GM18909 (cell line): Measurements from ENCODE around the gene SORCS2.
"Not testable (repeated sequence)": the region's sequence is repeated elsewhere in the genome, so short reads cannot be mapped to it uniquely, and the experiment has no call there.

Experiments used
- ATAC-seq: cut with Tn5 transposase; IDR thresholded peaks from one replicate; pipeline ENCODE4 v1.9.1; 2021; ENCODE audit warnings: mild to moderate bottlenecking; ENCODE audit not compliant: unreplicated experiment, poor library complexity

The SORCS2 gene

DNA sequence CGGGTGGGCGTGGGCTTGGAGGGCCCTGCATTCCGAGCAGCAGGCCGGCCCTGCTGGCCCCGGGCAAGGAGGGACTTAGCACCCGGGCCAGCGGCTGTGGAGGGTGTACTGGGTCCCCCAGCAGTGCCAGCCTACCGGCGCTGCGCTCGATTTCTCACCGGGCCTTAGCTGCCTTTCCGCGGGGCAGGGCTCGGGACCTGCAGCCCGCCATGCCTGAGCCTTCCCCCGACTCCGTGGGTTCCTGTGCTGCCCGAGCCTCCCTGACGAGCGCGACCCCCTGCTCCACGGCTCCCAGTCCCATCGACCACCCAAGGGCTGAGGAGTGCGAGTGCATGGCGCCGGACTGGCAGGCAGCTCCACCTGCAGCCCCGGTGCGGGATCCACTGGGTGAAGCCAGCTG lies 22.8 kb downstream of the SORCS2 start:
- ATAC-seq: not testable (repeated sequence)

DNA sequence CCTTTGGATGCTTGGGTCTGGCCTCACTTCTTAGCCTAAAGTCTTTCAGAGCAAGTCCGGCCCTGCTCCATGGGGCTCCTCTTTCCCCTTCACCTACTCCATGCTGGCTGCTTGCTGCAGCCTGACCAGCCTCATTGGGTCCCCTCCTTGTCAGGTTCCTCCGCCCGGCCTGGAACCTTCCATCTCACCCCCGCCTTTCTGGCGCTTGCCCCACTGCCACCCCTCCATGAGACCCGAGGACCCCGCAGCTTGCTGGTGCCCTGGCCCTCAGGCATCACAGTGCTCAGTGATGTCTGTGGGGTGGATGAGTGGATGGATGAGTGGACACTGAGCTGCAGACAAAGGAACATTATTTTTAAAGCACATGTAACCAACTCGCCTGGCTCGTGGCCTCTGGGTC lies 24.7 kb downstream of the SORCS2 start:
- no peak for ATAC-seq

DNA sequence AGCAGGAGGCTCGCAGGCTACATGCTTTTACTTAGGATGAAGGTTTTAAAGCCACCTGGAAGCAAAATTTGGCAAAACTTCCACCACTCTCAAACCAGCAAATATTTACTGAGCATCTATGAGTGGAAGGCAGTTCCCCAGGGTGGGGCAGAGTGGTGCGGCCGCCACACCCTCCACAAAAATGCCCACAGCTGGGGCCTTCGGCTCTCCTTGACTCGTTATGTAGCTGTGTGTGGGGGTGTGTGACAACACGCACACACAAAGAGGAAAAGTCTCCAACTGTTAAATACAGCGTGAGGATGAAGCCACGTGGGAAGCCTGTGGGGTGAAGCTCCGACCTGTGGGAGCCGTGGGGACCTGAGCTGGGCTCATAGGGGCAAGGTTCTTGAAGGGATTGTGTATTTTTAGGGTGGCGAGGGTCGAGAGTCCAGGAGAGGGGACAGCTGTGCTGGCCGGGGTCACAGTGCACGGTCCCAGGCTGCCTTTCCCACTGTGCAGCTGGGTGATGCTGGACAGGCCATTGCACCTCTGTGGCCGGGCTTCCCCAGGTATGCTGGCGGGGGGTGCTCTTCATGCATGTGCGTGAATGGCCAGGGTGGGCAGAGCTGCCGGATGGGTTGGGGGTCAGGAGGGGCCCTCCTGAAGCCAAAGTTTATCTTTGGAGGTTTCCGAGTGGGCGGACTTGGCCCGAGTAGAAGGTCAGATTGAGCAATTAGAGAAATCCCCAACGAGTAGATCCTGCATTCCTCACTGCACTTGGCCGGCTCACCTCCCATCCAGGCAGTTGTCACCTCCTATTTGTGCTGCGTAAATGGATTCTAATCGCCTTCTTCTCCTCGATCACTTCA lies 25.4 kb downstream of the SORCS2 start:
- ATAC-seq: no peak

DNA sequence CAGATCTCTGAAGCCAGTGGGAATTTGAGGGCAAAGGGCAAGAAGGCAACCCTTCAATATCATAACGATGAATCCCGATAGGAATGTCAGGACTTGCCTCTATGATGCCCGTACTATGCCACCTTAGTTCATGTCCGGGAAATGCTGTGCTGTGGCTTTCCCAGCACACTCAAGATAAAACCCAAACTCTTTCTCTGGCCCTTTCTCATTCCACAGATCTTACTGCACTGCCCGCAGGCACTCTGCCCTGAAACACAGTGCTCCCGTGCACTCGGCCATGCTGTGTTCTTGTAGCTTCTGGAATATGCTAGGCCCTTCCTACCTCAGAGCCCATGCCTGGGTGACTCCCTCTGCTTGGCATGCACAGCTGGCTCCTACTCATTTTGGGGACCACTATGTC lies 26.3 kb downstream of the SORCS2 start:
- ATAC-seq: no peak

DNA sequence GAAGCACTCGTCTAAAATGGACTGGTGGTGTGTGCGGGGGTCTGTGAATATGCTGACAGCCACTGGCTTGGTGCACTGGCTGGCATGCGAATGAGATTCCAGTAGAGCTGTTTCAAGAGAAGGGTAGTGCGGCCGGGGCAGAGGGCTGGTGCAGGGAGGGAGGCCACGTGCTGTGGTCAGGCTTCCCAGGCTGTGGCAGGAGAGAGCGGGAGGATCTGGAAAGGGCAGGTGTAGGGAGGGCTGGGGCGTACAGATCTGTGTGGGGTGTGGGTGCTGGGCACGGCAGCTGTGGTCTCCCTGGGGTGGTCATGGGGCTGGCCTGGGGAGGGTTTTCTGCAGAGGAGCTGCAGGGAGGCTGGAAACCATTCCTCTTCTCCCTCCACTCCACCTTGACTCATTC lies 30.2 kb downstream of the SORCS2 start:
- no peak for ATAC-seq

DNA sequence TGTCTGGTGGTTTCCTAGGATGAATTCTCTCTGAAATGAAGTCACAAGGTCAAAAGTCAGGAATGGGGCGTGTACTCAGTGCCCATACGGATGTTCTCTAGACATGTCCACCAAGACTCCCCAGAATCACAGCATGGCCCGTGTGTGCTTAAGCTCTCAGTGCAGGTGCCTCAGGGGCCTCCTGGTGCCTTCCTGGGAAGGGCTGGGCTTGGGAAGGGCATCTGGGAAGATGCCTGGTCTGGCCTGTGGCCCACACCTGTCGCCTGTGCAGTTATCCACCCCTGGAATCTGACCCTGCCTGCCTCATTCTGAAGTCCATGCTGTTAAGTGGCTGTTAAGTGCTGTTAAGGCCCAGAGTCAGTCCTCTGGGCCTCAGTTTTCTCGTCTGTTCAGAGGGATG lies 31.2 kb downstream of the SORCS2 start:
- ATAC-seq: no peak

DNA sequence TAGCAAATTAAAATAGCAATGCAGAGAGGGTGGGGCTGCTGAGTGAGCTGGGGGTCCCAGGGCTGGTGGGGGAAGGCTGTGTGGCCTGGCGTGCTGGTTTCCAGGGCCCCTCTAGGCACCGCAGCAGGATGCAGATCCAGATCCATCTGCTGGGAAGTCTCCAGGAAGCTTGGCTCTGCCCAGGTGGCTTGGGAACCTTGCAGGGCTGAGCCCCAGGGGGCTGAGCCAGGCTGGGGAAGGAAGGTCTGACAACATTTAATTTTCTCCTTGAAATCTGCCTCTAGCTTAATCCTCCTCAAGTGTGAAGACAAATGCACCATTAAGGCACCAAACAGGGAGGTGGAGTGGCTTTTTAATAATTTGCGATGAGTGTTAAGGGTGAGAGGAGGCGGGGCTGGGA lies 31.7 kb downstream of the SORCS2 start:
- ATAC-seq: no peak

DNA sequence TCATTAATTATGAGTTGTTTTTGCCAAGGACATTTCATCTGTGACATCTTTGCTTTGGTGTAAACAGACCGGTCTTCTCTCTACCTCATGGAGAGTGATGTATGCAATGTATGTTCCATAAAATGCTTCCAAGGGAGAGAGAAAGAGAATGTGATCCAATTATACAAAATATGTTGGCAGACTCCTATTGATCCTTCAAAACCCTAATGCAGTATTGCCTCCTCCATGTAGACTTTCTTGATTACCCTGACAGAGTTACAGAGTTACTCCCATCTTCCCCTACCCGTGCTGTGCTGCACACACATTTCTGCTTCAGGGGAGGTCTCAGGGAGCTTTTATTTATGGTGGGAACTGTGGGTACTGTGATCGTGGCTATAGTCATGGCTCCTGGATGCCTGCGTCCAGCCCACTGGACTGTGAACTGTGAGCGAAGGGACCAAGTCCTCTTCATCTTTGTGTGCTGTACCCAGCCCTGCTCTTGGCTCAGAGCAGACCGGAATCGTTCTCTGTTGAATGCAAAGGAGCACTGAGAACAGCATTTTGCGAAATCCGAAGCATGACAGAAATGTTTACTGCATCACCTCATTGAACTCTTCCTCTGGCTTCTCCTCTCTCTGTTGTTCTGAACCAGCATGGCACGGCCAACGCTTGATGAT lies 32.7 kb downstream of the SORCS2 start:
- no peak for ATAC-seq

DNA sequence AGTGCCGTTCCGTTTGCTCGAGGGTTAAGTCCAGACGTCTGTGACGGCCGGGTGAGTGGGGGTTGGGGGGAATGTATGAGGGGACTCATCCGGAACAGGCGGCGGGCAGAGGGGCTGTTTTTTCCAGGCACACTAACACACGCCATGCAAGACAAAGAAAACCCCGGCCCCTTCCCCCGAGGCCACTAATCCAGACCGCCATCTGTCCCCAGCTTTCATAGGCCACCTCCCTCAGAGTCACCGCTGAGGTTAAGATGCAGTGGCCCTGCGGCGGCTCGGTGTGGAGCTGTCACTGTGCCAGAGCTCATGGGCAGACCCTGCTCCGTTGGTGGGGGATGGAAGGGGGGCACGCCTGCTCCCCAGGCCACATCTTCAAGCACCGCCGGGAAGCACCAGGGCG lies 34.1 kb downstream of the SORCS2 start:
- no peak for ATAC-seq

DNA sequence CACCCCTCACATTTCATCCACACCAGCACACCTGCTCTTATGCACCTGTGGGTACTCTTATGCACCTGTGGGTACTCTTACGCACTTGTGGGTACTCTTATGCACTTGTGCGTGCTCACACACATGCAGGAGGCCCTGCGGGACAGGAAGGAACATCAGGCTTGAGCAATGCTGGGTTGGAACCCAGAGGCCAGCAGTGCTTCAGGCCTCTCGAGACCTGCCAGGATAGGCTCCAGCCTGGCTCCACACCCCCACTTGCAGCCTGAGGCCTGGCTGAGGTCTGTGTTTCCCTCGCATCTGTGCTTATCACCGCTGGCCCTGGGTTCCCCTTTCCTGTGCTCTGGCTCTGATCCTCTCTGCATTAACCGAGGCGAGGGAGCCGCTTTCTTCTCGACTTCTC lies 34.7 kb downstream of the SORCS2 start:
- no peak for ATAC-seq

DNA sequence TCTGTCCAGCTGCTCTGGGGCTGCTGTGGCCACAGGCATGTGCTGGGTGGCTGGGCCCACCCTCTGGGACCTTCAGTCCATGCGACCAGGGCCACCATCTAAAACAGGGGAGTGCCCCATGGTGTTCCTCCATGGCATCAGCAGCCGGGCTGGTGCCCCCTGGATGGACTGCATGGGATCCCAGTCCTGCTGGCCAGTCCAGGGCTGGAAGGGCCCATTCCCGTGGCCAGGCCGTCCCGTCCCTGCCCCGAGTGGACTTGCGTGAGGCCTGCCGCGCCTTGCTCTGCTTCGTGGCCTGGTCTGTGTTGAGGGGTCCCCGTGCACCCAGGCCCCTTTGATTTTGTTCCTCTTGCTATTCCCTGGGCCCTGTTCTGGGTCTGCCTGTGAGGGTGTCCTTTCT lies 36.4 kb downstream of the SORCS2 start:
- no peak for ATAC-seq

DNA sequence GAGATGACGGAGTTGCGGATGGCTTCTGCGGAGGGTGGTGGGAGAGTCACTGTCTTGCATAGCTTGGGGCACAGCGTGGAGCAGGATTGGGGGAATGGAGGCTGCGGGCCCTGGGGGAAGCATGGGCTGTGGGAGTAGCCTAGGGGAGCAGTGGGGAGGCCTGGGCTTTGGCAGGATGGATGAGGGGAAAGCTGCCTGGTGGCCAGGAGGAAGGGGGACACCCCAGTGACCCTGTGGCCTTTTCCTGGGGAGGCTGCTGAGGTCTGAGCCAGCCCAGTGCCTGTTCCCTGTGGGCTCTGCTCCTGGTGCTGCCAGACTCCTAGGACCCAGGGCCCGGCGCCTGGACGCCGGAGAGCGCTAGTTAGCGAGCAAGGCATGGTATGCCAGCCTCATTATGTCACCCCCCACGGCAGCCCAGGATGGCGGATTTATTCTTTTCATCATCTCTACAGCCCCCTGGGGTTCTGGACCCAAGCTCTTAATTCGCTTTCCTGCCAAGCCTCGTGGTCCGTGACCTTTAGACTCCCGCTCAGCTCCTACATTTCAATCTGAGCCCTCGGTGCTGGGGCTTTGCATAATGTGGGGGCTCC lies 39.8 kb downstream of the SORCS2 start:
- no peak for ATAC-seq

DNA sequence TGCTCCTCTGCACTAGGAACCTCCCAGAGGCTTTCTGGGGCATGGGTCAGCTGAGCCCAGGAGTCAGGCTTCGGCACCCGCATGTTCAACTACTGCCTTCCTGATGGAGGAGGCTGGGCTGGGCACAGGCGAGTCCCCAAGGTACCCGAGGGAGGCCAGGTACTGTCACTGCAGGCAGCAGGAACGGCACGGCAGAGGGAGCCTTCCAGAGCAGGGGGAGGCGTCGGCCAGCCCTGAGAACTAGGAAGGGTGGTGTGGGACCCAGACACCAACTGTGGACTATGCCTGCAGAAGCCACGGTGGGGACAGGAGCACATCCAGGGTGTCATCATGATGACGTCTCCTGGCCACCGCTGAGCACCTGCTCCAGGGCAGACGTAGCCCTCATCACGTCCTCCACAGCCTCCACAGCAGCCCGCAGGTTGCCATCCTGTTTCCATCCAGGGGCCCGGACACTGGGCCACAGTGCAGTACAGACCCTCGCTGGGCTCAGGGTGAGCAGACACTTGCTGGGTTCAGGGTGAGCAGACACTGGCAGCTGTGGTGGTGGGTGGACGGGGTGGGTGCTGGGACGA lies 40.8 kb downstream of the SORCS2 start:
- no peak for ATAC-seq

DNA sequence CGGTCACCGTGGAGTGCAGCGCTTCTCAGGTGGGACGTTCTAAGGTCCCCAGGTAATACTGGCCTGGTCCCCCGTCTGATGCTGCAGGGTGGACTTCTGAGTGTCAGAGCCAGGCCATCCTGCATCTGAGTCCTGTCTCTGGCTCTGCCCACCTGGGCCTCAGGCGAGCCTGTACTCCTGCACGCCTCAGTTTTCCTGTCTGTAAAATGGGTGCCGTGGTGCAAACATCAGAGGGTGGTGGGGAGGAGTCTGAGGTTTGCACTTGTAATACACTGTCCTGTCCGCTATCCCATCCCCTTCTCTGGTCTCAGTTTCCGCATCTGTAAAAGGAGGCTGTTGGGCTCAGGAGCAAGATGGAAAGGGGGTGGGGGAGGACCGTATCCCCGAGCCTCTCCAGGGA lies 41.3 kb downstream of the SORCS2 start:
- no peak for ATAC-seq

DNA sequence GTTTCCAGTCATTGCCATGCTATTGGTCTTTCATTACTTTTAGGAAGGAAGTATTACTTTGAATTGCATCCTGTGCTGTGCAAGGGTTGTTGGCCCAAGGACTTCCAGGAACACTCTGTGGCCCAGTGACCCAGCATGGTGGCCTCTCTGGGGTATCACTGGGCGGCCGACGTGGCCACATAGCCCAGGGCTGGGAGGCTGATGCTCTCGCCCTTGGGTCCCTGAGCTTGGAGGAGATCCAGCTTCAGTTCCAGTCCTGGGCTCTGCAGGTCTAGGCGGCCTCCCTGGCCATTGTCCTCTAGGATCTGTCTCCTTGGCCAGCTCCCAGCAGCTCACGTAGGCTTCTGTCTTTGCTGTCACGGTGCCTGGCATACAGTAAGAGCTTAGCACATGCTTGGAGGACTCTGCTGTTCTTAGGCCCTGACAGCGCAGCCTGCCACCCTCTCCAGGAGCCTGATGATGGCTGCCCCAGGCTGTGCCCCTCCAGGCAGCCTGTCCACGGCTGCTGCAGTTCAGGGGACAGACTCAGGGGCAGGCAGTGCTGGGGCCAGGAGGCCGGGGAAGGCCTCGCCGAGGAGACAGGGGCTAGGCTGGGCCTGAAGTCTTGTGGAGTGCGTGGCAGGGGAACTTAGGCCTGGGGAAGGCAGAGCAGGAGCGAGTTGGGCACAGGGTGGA lies 42.2 kb downstream of the SORCS2 start:
- no peak for ATAC-seq

DNA sequence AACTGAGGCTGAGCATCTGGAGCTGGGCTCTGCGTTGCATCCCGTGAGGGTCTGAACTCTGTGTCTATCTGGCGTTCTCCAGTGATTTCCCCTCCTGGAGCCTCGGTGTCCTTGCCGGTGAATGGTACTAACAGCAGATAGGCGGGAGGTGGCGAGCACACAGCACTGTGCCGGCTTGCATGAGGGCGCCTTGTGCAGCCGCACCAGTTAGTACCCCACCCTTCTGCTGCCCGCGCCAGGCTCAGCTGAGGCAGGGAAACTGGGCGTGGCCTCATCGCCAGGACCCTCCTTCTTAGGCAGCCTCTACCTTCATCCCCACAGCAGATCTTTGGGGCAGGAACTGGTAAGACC lies 42.7 kb downstream of the SORCS2 start:
- no peak for ATAC-seq

DNA sequence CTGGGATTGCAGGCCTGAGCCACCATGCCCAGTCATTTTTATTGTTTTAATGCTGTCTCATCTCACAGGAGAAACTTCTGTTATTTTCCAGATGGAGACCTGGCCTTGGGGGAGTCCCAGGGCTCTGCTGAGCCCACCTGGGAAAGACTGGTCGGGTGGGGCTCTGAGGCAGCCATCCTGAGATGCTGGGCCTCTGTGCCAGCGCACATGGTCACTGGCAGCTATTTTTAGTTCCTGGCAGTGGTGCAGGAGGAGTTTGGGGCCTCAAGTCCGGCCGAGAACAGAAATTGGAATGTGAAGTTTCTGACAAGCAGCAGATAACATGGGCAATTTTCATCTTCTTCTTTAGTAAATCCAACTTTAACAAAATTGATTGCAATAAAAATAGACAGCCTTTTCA lies 44.5 kb downstream of the SORCS2 start:
- ATAC-seq: no peak

DNA sequence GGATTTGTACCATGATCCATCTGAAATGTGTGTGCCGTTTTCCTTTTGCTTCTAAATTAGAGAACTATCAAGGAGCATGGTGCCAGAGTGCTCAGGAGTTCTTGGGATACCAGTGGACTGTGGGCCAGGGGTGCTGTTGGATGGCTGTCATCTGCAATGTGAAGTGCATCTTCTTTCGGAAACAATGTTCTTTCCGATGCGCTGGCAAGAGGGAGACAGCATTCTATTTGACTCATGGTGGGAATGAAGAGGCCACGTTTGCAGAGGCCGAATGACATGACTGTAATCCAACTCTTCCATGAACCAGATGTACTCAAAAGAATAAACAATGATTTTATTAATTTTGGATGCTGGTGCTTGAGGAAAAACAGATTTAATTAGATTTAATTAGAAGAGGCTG lies 45.5 kb downstream of the SORCS2 start:
- ATAC-seq: no peak

DNA sequence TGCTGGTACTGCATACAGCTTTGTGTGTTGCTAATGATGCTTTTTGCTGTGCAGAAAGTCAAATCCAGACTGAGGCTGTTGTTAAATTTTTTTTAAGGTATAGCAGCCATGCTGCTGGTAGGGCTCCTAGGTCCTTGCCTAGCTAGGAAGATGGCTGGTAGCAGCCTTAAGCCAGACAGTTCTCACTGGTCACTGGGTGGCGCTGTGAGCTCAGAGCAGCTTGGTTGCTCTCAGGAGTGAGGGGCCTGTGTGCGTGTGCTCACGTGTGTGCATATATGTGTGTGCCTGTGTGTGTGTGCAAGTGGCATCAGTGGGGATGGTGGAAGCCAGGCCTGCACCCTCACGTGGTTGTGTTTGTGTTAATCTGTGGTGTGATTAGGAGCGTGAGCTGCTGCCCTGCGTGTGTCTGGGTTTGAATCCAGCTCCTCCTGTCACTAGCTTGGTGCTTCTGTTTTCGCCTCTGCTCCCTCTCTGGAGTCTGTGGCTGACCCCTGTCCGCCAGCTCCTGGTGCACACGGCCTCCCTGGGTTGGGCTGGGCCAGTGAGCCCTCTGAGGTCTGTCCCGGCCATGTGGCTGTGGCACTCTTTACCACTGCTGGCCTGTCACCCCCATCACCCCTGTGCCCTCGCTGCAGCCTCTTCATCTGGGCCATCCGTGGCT lies 46.1 kb downstream of the SORCS2 start:
- no peak for ATAC-seq

DNA sequence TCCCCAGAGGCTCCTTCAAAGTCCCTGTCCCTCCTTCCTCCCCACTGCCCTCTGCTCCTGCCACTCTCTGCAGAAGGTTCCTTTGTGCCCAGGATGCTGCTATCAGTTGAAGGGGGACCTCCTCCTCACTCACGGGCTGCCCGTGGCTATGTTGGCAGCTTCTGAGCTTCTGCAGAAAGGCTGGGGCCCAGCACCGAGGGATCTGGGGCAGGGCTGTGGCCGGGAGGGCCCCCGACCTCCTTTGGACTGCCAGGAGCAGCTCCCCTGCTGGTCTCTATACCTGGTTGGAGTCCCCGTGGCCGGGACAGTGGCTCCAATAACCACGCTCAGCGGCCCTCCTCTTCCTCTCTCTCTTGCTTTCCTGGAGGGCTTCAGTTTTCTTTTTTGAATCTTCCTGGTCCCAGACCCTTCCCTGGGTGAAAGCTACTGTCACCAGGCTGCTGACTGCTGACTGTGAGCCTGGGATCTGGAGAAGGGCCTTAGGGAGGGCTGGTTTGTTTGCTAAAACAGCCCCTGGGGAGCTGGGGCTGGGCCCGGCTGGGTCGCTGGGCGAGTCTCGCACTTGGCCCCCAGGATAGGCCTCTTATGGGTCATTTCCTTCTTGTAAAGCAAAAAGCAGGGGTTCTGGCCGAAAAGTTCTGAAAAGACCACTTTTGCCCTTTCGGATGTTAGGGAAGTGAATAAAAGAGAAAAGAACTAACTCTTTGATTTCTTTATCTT lies 46.9 kb downstream of the SORCS2 start:
- ATAC-seq: no peak
